ENCODE measurements around the gene ITGAV.

GRCh38 chr2:186714611-186715010, 124.8 kb downstream of the ITGAV start:
- TF ChIP-seq, protein P1, sequence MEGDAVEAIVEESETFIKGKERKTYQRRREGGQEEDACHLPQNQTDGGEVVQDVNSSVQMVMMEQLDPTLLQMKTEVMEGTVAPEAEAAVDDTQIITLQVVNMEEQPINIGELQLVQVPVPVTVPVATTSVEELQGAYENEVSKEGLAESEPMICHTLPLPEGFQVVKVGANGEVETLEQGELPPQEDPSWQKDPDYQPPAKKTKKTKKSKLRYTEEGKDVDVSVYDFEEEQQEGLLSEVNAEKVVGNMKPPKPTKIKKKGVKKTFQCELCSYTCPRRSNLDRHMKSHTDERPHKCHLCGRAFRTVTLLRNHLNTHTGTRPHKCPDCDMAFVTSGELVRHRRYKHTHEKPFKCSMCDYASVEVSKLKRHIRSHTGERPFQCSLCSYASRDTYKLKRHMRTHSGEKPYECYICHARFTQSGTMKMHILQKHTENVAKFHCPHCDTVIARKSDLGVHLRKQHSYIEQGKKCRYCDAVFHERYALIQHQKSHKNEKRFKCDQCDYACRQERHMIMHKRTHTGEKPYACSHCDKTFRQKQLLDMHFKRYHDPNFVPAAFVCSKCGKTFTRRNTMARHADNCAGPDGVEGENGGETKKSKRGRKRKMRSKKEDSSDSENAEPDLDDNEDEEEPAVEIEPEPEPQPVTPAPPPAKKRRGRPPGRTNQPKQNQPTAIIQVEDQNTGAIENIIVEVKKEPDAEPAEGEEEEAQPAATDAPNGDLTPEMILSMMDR (IDR thresholded peaks at IDR 0.05), result no peak
- TF ChIP-seq POLR2A (IDR thresholded peaks at IDR 0.05), result no peak
